Measurements from ENCODE around the gene SPTBN4.

- TF ChIP-seq, protein P1, sequence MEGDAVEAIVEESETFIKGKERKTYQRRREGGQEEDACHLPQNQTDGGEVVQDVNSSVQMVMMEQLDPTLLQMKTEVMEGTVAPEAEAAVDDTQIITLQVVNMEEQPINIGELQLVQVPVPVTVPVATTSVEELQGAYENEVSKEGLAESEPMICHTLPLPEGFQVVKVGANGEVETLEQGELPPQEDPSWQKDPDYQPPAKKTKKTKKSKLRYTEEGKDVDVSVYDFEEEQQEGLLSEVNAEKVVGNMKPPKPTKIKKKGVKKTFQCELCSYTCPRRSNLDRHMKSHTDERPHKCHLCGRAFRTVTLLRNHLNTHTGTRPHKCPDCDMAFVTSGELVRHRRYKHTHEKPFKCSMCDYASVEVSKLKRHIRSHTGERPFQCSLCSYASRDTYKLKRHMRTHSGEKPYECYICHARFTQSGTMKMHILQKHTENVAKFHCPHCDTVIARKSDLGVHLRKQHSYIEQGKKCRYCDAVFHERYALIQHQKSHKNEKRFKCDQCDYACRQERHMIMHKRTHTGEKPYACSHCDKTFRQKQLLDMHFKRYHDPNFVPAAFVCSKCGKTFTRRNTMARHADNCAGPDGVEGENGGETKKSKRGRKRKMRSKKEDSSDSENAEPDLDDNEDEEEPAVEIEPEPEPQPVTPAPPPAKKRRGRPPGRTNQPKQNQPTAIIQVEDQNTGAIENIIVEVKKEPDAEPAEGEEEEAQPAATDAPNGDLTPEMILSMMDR (tag by site-specific recombination; IDR thresholded peaks at IDR 0.05): no peak
- TF ChIP-seq KLF16 (tag by site-specific recombination; IDR thresholded peaks at IDR 0.05) (no peak), ZNF596 (tag by site-specific recombination; IDR thresholded peaks at IDR 0.05) (no peak), ZNF660 (tag by site-specific recombination; IDR thresholded peaks at IDR 0.05) (no peak), MZF1 (tag by site-specific recombination; IDR thresholded peaks at IDR 0.05; ENCODE audit: borderline replicate concordance) (no peak), ZNF112 (tag by site-specific recombination; IDR thresholded peaks at IDR 0.05) (no peak), ZNF341 (tag by site-specific recombination; IDR thresholded peaks at IDR 0.05; ENCODE audit: low read depth) (no peak), ZNF24 (tag by site-specific recombination; IDR thresholded peaks at IDR 0.05) (no peak), ZNF202 (tag by site-specific recombination; IDR thresholded peaks at IDR 0.05; ENCODE audit: borderline replicate concordance) (no peak), SP2 (tag by site-specific recombination; IDR thresholded peaks at IDR 0.05) (no peak)
- TF ChIP-seq, protein P2, sequence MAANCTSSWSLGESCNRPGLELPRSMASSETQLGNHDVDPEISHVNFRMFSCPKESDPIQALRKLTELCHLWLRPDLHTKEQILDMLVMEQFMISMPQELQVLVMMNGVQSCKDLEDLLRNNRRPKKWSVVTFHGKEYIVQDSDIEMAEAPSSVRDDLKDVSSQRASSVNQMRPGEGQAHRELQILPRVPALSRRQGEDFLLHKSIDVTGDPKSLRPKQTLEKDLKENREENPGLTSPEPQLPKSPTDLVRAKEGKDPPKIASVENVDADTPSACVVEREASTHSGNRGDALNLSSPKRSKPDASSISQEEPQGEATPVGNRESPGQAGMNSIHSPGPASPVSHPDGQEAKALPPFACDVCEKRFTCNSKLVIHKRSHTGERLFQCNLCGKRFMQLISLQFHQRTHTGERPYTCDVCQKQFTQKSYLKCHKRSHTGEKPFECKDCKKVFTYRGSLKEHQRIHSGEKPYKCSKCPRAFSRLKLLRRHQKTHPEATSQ (tag by site-specific recombination; IDR thresholded peaks at IDR 0.05): no peak
Measured at GRCh38 chr19:40582467-40582866, 115.7 kb downstream of the SPTBN4 start.

All from HEK293 (cell line).